ENCODE measurements around the gene SH3PXD2A. TPM values are rescaled to one million over a fixed set of nuclear protein-coding genes. Genes with fewer than 3 reads are reported as not detected.

The SH3PXD2A gene
- total and polyA plus RNA-seq, 2 of the 4 experiments (the other 2 are of a cell fraction) = 6.3 to 23.0 TPM

- peak overlapping the region; percentile 19; the same call in 1 of the 2 replicates for H4K5ac ChIP-seq (ENCODE audit: low read depth, low read length)
- peaks cover 18% of the 10 kb centered on the region for H3K9me1 ChIP-seq (ENCODE audit: insufficient read depth, low read length)
- ChIA-PET POLR2A (ENCODE audit: unreplicated experiment) (no interaction called here), CTCF (interaction anchor here (0.8 to 1.9 kb wide), 6 partner anchors 74 to 169 kb away, joined by 3 to 6 read pairs (median 4); no protein-coding TSS in a partner anchor)
- ATAC-seq (ENCODE audit: low read depth) = peak; percentile 40
- peak overlapping the region; percentile 48 for H3K14ac ChIP-seq (replicated peaks; ENCODE audit: low read depth, low read length)
- H4K91ac ChIP-seq (ENCODE audit: insufficient read depth, low read depth, low read length) = 0 out of 2 replicates have a peak overlapping the region, but pooled peaks have one; percentile 25
- peak overlapping the region; percentile 44; the same call in 1 of the 2 replicates for H2BK120ac ChIP-seq (ENCODE audit: low read depth, low read length)
- peak overlapping the region; percentile 90 for H2AFZ ChIP-seq (replicated peaks; ENCODE audit: low read length, poor library complexity)
- peak overlapping the region; percentile 29; the same call in 1 of the 2 replicates for H2AK5ac ChIP-seq (ENCODE audit: low read depth, low read length)
- DNase-seq = peak; percentile 24
- H3K9me3 ChIP-seq (ENCODE audit: control insufficient read depth, insufficient read depth, low read length) = no peaks in the 10 kb centered on the region
- peaks cover 33% of the 10 kb centered on the region for H3K4me1 ChIP-seq (ENCODE audit: control insufficient read depth, insufficient read depth, low read length)
- peaks cover 7 to 46% of the 10 kb centered on the region in 2 experiments; a peak in 3 of 4 replicates for H3K79me1 ChIP-seq (ENCODE audit: low read depth in 1 of 2, low read length in 2 of 2)
- peak overlapping the region; percentile 69 for H3K9ac ChIP-seq (ENCODE audit: low read depth, low read length)
- intact Hi-C loops (cut with micrococcal nuclease) = loop anchor here (5.0 kb wide), 2 partner anchors 83 to 258 kb away; no protein-coding TSS in a partner anchor
- in situ Hi-C loops (cut with MboI; ENCODE audit: low sequenced_read_pairs) = loop anchor here (5.0 to 10.0 kb wide), 2 partner anchors 138 to 260 kb away; no protein-coding TSS in a partner anchor
- H3K36me3 ChIP-seq (ENCODE audit: control insufficient read depth, insufficient read depth, low read length) = no peaks in the 10 kb centered on the region
- peak overlapping the region; percentile 92 for H3K4me3 ChIP-seq (ENCODE audit: insufficient read depth, low read depth, low read length)
- no TSS peak for BruUV-seq (replicated peaks)
- H3K18ac ChIP-seq (ENCODE audit: low read depth, low read length) = peak overlapping the region; percentile 17; the same call in 1 of the 2 replicates
- no peak overlapping the region for H2BK5ac ChIP-seq (ENCODE audit: low read depth, low read length, poor library complexity, severe bottlenecking)
- 0 out of 2 replicates have a peak, but pooled peaks cover 8% of the 10 kb centered on the region for H4K20me1 ChIP-seq (ENCODE audit: insufficient read depth, low read length)
- peak overlapping the region in 1 of 2 experiments; percentile 68; a peak in 1 of 4 replicates for H4K8ac ChIP-seq (ENCODE audit: low read depth in 2 of 2, low read length in 2 of 2)
- peak overlapping the region; percentile 85 for H3K4me2 ChIP-seq (ENCODE audit: low read depth, low read length)
- H3K27me3 ChIP-seq (ENCODE audit: control insufficient read depth, insufficient read depth, low read length) = no peaks in the 10 kb centered on the region
- H3K23ac ChIP-seq (ENCODE audit: low read depth, low read length) = peak overlapping the region; percentile 83; the same call in 1 of the 2 replicates
- H2BK15ac ChIP-seq (ENCODE audit: low read depth, low read length) = no peak overlapping the region; the same call in 2 of the 3 replicates
- WGBS, 2 experiments (ENCODE audit: extremely low coverage in 2 of 2, insufficient read length in 1 of 2) = 4% methylated on average over 14 of the region's 53 CpGs; no CpG with 5 or more reads in 1 of the 2 experiments
- H3K4ac ChIP-seq (ENCODE audit: low read depth, low read length) = peak overlapping the region; percentile 42
- no peak overlapping the region for H3K56ac ChIP-seq (ENCODE audit: extremely low read depth, insufficient read depth, low read length)
- dilution Hi-C loops (cut with HindIII; ENCODE audit: low sequenced_read_pairs, unreplicated experiment) = loop anchor here (25.0 kb wide), 1 partner anchor 143 kb away; no protein-coding TSS in a partner anchor
- no peak overlapping the region for H2BK20ac ChIP-seq (ENCODE audit: low read depth, low read length)
- peak overlapping the region; percentile 44; the same call in 1 of the 2 replicates for H3K27ac ChIP-seq (ENCODE audit: insufficient read depth, low read length)
- H2AK9ac ChIP-seq (replicated peaks; ENCODE audit: low read depth, low read length, poor library complexity) = peak overlapping the region; percentile 35
- TF ChIP-seq SMC3 (IDR thresholded peaks at IDR 0.05; ENCODE audit: low read depth, low read length) (no peak), CEBPB (IDR thresholded peaks at IDR 0.05; ENCODE audit: low read depth, low read length) (no peak), MAZ (IDR thresholded peaks at IDR 0.05; ENCODE audit: borderline replicate concordance, low read depth, low read length) (peak; percentile 11; the same call in 1 of the 2 replicates), RAD21 (IDR thresholded peaks at IDR 0.05; ENCODE audit: low read length) (no peak), RFX5 (IDR thresholded peaks at IDR 0.05; ENCODE audit: low read depth, low read length) (no peak), NFE2L2 (IDR thresholded peaks at IDR 0.05; ENCODE audit: low read depth, low read length) (no peak), CHD1 (IDR thresholded peaks at IDR 0.05; ENCODE audit: low read depth, low read length) (no peak), ELK1 (IDR thresholded peaks at IDR 0.05; ENCODE audit: borderline replicate concordance, low read depth, low read length) (no peak), POLR2A (IDR thresholded peaks at IDR 0.05; ENCODE audit: low read depth, low read length) (no peak), RCOR1 (IDR thresholded peaks at IDR 0.05; ENCODE audit: insufficient replicate concordance, low read length) (no peak), MXI1 (IDR thresholded peaks at IDR 0.05; ENCODE audit: borderline replicate concordance, low read depth, low read length) (no peak), BHLHE40 (IDR thresholded peaks at IDR 0.05; ENCODE audit: low read depth, low read length) (no peak), MAFK (IDR thresholded peaks at IDR 0.05; ENCODE audit: low read depth, low read length) (no peak)
- TF ChIP-seq, protein P1, sequence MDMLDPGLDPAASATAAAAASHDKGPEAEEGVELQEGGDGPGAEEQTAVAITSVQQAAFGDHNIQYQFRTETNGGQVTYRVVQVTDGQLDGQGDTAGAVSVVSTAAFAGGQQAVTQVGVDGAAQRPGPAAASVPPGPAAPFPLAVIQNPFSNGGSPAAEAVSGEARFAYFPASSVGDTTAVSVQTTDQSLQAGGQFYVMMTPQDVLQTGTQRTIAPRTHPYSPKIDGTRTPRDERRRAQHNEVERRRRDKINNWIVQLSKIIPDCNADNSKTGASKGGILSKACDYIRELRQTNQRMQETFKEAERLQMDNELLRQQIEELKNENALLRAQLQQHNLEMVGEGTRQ (IDR thresholded peaks at IDR 0.05; ENCODE audit: low read depth, low read length) = no peak
Observed at GRCh38 chr10:103854686-103855391, 537 bp downstream of the SH3PXD2A start.
